Gastrocnemius medialis (tissue), 4 donors: ENCODE data around the gene WFDC9.

Source experiments
- POLR2A ChIP-seq, 2 donors: fragments of 450-650 bp; IDR thresholded peaks; one replicate each; pipeline ENCODE4 v1.6.1; 2017; ENCODE audit warnings: antibody characterized with exemption in 2 of 2, mild to moderate bottlenecking in 2 of 2, moderate library complexity in 2 of 2
- TF ChIP-seq, protein P1 (sequence below), 5 experiments: fragments of 450-650 bp in 3 of 5; fragments of 200-600 bp in 2 of 5; sonication (generic) in 2 of 5; IDR thresholded peaks in 4 of 5; conservative IDR thresholded peaks in 1 of 5; 1 replicate in 4 of 5; 2 replicates in 1 of 5; pipeline ENCODE4 v1.5.1; 2016 to 2019; ENCODE audit warnings: antibody characterized with exemption in 5 of 5, mild to moderate bottlenecking in 3 of 5, moderate library complexity in 3 of 5

DNA sequence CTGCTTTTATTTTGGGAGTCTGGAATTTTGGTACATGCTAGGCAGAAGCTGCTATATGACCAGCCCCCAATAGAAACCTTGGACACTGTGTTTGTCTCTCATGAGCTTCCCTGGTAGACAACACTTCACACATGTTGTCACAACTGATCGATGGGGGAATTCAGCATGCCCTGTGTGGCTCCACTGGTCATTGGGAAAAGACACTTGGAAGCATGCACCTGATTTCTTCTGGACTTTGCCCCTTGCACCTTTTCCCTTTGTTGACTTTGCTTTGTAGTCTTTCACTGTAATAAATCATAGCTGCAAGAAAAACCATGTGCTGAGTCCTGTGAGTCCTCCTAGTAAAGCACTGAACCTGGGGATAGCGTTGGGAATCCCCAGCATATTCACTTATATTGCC lies 9.5 kb downstream of the WFDC9 start:
- TF ChIP-seq, protein P1, sequence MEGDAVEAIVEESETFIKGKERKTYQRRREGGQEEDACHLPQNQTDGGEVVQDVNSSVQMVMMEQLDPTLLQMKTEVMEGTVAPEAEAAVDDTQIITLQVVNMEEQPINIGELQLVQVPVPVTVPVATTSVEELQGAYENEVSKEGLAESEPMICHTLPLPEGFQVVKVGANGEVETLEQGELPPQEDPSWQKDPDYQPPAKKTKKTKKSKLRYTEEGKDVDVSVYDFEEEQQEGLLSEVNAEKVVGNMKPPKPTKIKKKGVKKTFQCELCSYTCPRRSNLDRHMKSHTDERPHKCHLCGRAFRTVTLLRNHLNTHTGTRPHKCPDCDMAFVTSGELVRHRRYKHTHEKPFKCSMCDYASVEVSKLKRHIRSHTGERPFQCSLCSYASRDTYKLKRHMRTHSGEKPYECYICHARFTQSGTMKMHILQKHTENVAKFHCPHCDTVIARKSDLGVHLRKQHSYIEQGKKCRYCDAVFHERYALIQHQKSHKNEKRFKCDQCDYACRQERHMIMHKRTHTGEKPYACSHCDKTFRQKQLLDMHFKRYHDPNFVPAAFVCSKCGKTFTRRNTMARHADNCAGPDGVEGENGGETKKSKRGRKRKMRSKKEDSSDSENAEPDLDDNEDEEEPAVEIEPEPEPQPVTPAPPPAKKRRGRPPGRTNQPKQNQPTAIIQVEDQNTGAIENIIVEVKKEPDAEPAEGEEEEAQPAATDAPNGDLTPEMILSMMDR (IDR thresholded peaks at IDR 0.05 in 4 of 5, conservative IDR thresholded peaks at IDR 0.05 in 1 of 5), result no peak
- TF ChIP-seq POLR2A (IDR thresholded peaks at IDR 0.05), result no peak
